Upper lobe of left lung (tissue), 6 donors: Measurements from ENCODE around the gene PAK3. TPM values are rescaled to one million over a fixed set of nuclear protein-coding genes. Genes with fewer than 3 reads are reported as not detected.

ENCODE experiments used
- ATAC-seq, 2 donors: fragments of 200-7000 bp; cut with Tn5 transposase; one replicate each; pipeline ENCODE4 v1.9.1; 2022; ENCODE audit warnings: mild to moderate bottlenecking in 2 of 2, moderate library complexity in 2 of 2; ENCODE audit not compliant: low FRiP score in 2 of 2
- DNase-seq, 2 donors: peaks; one replicate each; pipeline ENCODE4 v3.0.0-alpha.2; 2019 to 2020
- H3K27ac ChIP-seq, 4 donors: fragments of 200-600 bp; sonication (generic); one replicate each; pipeline ENCODE4 v1.5.1; 2016 to 2019
- H3K27me3 ChIP-seq, 4 donors: fragments of 200-600 bp; sonication (generic); one replicate each; pipeline ENCODE4 v1.5.1; 2017 to 2019
- H3K36me3 ChIP-seq, 4 donors: fragments of 200-600 bp; sonication (generic); one replicate each; pipeline ENCODE4 v1.5.1; 2016 to 2019
- H3K4me1 ChIP-seq, 4 donors: fragments of 200-600 bp; sonication (generic); one replicate each; pipeline ENCODE4 v1.5.1; 2018 to 2019
- H3K4me3 ChIP-seq, 4 donors: fragments of 200-600 bp; sonication (generic); one replicate each; pipeline ENCODE4 v1.5.1; 2017 to 2019; ENCODE audit warnings: mild to moderate bottlenecking in 2 of 4, moderate library complexity in 1 of 4
- H3K9me3 ChIP-seq, 4 donors: fragments of 200-600 bp; sonication (generic); one replicate each; pipeline ENCODE4 v1.5.1; 2018 to 2019
- CTCF ChIP-seq, 6 experiments: fragments of 450-650 bp in 4 of 6; fragments of 200-600 bp in 2 of 6; sonication (generic) in 2 of 6; IDR thresholded peaks; one replicate each; pipeline ENCODE4 v1.5.1; 2016 to 2019; ENCODE audit warnings: antibody characterized with exemption in 6 of 6
- EP300 ChIP-seq, 4 donors: sonication (generic); formaldehyde crosslinking; IDR thresholded peaks; one replicate each; pipeline ENCODE4 v1.5.1; 2017; ENCODE audit warnings: antibody characterized with exemption in 4 of 4, control low read depth in 2 of 4
- POLR2A ChIP-seq, 4 donors: fragments of 450-650 bp; IDR thresholded peaks; one replicate each; pipeline ENCODE4 v1.5.1; 2016 to 2017; ENCODE audit warnings: antibody characterized with exemption in 4 of 4, mild to moderate bottlenecking in 2 of 4
- POLR2AphosphoS5 ChIP-seq, 2 donors: sonication (generic); formaldehyde crosslinking; IDR thresholded peaks; one replicate each; pipeline ENCODE4 v1.5.1; 2017; ENCODE audit warnings: antibody characterized with exemption in 2 of 2
- WGBS, 2 donors: methylation state at CpG; one replicate each; pipeline ENCODE4 v1.1.5; 2017 to 2018; 5-methylcytosine and 5-hydroxymethylcytosine counted together
- total RNA-seq, 6 donors: library from RNA; depleted of rRNA in 4 of 6; stranded (reverse); fragments of >200 nt in 4 of 6; gene quantifications; one replicate each; pipeline versions ENCODE4 v1.1.0 to v1.2.1, GENCODE V29; 2016 to 2021
- donor health status: DM: no; HTN: no; CAD: no; lungs with moderate emphysema.
- donor health status: DM: no; HTN: yes; CAD: no; lungs with severe emphysema.

PAK3 gene
- total RNA-seq, 6 donors from 2014 or later: 1.1 to 1.6 (median 1.3) TPM; not detected in 1

GRCh38 chrX:111168314-111168713 is 72.3 kb downstream of the PAK3 start:
- WGBS, 2 donors: 62 to 69% methylated on average over 2 of the region's 2 CpGs
- TF ChIP-seq CTCF (IDR thresholded peaks at IDR 0.05): no peak
- no peak for TF ChIP-seq POLR2A (IDR thresholded peaks at IDR 0.05)
- TF ChIP-seq EP300 (IDR thresholded peaks at IDR 0.05): no peak
- TF ChIP-seq POLR2AphosphoS5 (IDR thresholded peaks at IDR 0.05): no peak
- Histone ChIP-seq H3K36me3 (no peaks in the 10 kb centered on the region), H3K9me3 (no peaks in the 10 kb centered on the region), H3K27me3 (no peaks in the 10 kb centered on the region), H3K4me1 (no peaks in the 10 kb centered on the region), H3K4me3 (no peak overlapping the region), H3K27ac (no peak overlapping the region)
- no peak for DNase-seq
- no peak for ATAC-seq

GRCh38 chrX:111169141-111169540 is 73.2 kb downstream of the PAK3 start:
- no peak for TF ChIP-seq POLR2A (IDR thresholded peaks at IDR 0.05)
- ATAC-seq (no peak), DNase-seq (no peak)
- H3K4me3 ChIP-seq: no peak overlapping the region
- WGBS, 2 donors: 54 to 82% methylated on average over 2 of the region's 2 CpGs
- no peaks in the 10 kb centered on the region for H3K27me3 ChIP-seq
- H3K9me3 ChIP-seq: no peaks in the 10 kb centered on the region
- H3K4me1 ChIP-seq: no peaks in the 10 kb centered on the region
- no peak overlapping the region for H3K27ac ChIP-seq
- H3K36me3 ChIP-seq: no peaks in the 10 kb centered on the region

- 35 to 53% methylated on average over 1 of the region's 1 CpG for WGBS, 2 donors
- DNase-seq: no peak
- Histone ChIP-seq H3K27ac (no peak overlapping the region), H3K36me3 (no peaks in the 10 kb centered on the region), H3K27me3 (no peaks in the 10 kb centered on the region), H3K4me3 (no peak overlapping the region), H3K9me3 (no peaks in the 10 kb centered on the region), H3K4me1 (no peaks in the 10 kb centered on the region)
- no peak for ATAC-seq
- no peak for TF ChIP-seq CTCF (IDR thresholded peaks at IDR 0.05)
These were observed 74.0 kb downstream of the PAK3 start for GRCh38 chrX:111170017-111170416.

- no peak for TF ChIP-seq EP300 (IDR thresholded peaks at IDR 0.05)
- TF ChIP-seq POLR2A (IDR thresholded peaks at IDR 0.05): no peak
- TF ChIP-seq CTCF (IDR thresholded peaks at IDR 0.05): no peak
- TF ChIP-seq POLR2AphosphoS5 (IDR thresholded peaks at IDR 0.05): no peak
- ATAC-seq (no peak), DNase-seq (no peak)
These were observed 84.8 kb downstream of the PAK3 start for GRCh38 chrX:111180750-111181240.

GRCh38 chrX:111181951-111182350 is 86.0 kb downstream of the PAK3 start:
- Histone ChIP-seq H3K27ac (no peak overlapping the region), H3K4me3 (no peak overlapping the region), H3K4me1 (no peaks in the 10 kb centered on the region), H3K36me3 (no peaks in the 10 kb centered on the region), H3K27me3 (no peaks in the 10 kb centered on the region), H3K9me3 (no peaks in the 10 kb centered on the region)
- ATAC-seq (no peak), DNase-seq (no peak)
- TF ChIP-seq CTCF (IDR thresholded peaks at IDR 0.05) (no peak), POLR2AphosphoS5 (IDR thresholded peaks at IDR 0.05) (no peak), EP300 (IDR thresholded peaks at IDR 0.05) (no peak), POLR2A (IDR thresholded peaks at IDR 0.05) (no peak)
- WGBS, 2 donors: 53 to 66% methylated on average over 3 of the region's 3 CpGs

More at GRCh38 chrX:111180750-111181240, 84.8 kb downstream of the PAK3 start:
- WGBS, 2 donors: 37 to 46% methylated on average over 2 of the region's 2 CpGs
- Histone ChIP-seq H3K4me3 (no peak overlapping the region), H3K27ac (no peak overlapping the region), H3K27me3 (no peaks in the 10 kb centered on the region), H3K36me3 (no peaks in the 10 kb centered on the region), H3K9me3 (no peaks in the 10 kb centered on the region), H3K4me1 (no peaks in the 10 kb centered on the region)
